Stimulated activated naive B cell treated with anti-CD40 and anti-IgM and Interleukin-4, amounts not matched to agents 10 μg/mL and 1 μg/mL and 100 μg/mL, for 72 hours (primary cell): Measurements from ENCODE around the gene TMPO.
"Not testable (repeated sequence)": the region's sequence is repeated elsewhere in the genome, so short reads cannot be mapped to it uniquely, and the experiment has no call there.

ENCODE experiments used
- ATAC-seq, 2 donors: fragments of 150-1000 bp; cut with Tn5 transposase; replicated peaks; 2 replicates each; pipeline ENCODE4 v1.10.0; 2021; ENCODE audit warnings: moderate library complexity in 1 of 2
- DNase-seq: peaks from one replicate; pipeline ENCODE4 v3.0.0; 2021
- H3K27ac Mint-ChIP-seq: one replicate; pipeline ENCODE4 v1.8.0; 2022; ENCODE audit warnings: mild to moderate bottlenecking, mixed read lengths
- H3K27me3 Mint-ChIP-seq, 2 donors: one replicate each; pipeline ENCODE4 v1.8.0; 2022; ENCODE audit warnings: mixed read lengths in 2 of 2
- H3K36me3 Mint-ChIP-seq, 2 donors: one replicate each; pipeline ENCODE4 v1.8.0; 2022; ENCODE audit warnings: mixed read lengths in 2 of 2, mild to moderate bottlenecking in 1 of 2
- H3K4me1 Mint-ChIP-seq, 2 donors: one replicate each; pipeline ENCODE4 v1.8.0; 2022; ENCODE audit warnings: mixed read lengths in 2 of 2, mild to moderate bottlenecking in 1 of 2
- H3K4me3 Mint-ChIP-seq, 2 donors: one replicate each; pipeline ENCODE4 v1.8.0; 2022; ENCODE audit warnings: mild to moderate bottlenecking in 2 of 2, mixed read lengths in 2 of 2, moderate library complexity in 1 of 2
- H3K9me3 Mint-ChIP-seq, 2 donors: one replicate each; pipeline ENCODE4 v1.8.0; 2022; ENCODE audit warnings: mixed read lengths in 2 of 2, mild to moderate bottlenecking in 1 of 2

The TMPO gene

DNA sequence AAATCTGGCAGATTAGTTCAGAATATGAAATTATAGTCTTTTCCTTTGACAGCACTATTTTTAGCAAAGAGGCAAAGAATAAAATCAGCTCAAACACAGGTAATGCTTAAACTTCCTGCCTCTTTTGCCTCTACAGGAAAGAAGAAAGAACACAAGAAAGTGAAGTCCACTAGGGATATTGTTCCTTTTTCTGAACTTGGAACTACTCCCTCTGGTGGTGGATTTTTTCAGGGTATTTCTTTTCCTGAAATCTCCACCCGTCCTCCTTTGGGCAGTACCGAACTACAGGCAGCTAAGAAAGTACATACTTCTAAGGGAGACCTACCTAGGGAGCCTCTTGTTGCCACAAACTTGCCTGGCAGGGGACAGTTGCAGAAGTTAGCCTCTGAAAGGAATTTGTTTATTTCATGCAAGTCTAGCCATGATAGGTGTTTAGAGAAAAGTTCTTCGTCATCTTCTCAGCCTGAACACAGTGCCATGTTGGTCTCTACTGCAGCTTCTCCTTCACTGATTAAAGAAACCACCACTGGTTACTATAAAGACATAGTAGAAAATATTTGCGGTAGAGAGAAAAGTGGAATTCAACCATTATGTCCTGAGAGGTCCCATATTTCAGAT, 17.4 kb downstream of the TMPO start:
- Mint-ChIP-seq H3K4me3 (no peak overlapping the region), H3K36me3 (peaks cover 25 to 27% of the 10 kb centered on the region in 2 donors), H3K27me3 (no peaks in the 10 kb centered on the region), H3K27ac (no peak overlapping the region), H3K9me3 (no peaks in the 10 kb centered on the region), H3K4me1 (peaks cover 0 to 1% of the 10 kb centered on the region in 2 donors)
- DNase-seq (no peak), ATAC-seq (peak; percentile 51 to 58)

- Mint-ChIP-seq H3K36me3 (peaks cover 16 to 28% of the 10 kb centered on the region in 2 donors), H3K27me3 (no peaks in the 10 kb centered on the region), H3K27ac (no peak overlapping the region), H3K4me1 (peaks cover 0 to 1% of the 10 kb centered on the region in 2 donors), H3K4me3 (no peak overlapping the region), H3K9me3 (no peaks in the 10 kb centered on the region)
- ATAC-seq (no peak), DNase-seq (no peak)
Measured at GRCh38 chr12:98533723-98534251, 18.4 kb downstream of the TMPO start.

DNA sequence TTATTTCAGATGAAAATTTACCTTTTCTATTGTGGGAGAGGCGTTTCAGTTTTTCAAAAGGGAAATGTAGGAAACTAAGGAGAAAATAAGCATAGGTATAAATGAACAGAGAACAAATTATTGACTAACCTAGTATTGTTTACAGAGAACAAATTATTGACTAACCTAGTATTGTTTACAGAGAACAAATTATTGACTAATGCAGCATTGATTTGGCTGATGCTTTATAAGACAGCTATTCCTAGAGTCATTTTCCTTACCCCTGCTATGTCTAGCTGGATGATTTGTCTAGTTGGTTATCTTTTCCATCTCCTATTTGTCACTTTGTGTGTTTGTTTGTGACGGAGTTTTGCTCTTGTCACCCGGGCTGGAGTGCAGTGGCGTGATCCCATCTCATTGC, 22.6 kb downstream of the TMPO start:
- Mint-ChIP-seq H3K4me3 (no peak overlapping the region), H3K4me1 (peaks cover 0 to under 1% of the 10 kb centered on the region in 2 donors), H3K9me3 (no peaks in the 10 kb centered on the region), H3K36me3 (peaks cover 21 to 36% of the 10 kb centered on the region in 2 donors), H3K27me3 (no peaks in the 10 kb centered on the region), H3K27ac (no peak overlapping the region)
- no peak for DNase-seq
- no peak for ATAC-seq

DNA sequence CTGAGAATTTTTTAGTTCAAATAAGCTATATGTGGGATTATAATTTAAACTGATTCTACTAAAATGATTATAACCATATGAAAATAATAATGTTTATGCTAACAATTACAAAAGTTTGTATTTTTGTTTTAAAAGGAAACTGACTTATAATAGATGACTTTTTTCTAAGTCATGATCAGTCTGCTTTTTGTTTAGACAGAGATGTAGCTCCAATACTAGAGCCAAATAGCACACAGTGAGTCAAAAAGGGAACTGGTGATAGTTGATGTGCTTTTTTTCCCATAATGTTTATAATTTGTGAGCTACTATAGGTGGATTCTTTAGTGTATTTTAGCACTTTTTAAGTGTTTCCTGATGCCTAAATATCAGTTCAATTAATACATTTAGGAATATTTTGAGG, 28.3 kb downstream of the TMPO start:
- no peak for ATAC-seq
- no peak for DNase-seq
- Mint-ChIP-seq H3K4me3 (no peak overlapping the region), H3K9me3 (no peaks in the 10 kb centered on the region), H3K4me1 (no peaks in the 10 kb centered on the region), H3K27ac (no peak overlapping the region), H3K36me3 (peaks cover 20 to 34% of the 10 kb centered on the region in 2 donors), H3K27me3 (no peaks in the 10 kb centered on the region)

- H3K36me3 Mint-ChIP-seq = peaks cover 21 to 35% of the 10 kb centered on the region in 2 donors
- ATAC-seq = no peak
- no peak for DNase-seq
- no peak overlapping the region for H3K4me3 Mint-ChIP-seq
- H3K27me3 Mint-ChIP-seq = no peaks in the 10 kb centered on the region
- H3K27ac Mint-ChIP-seq = no peak overlapping the region
- no peaks in the 10 kb centered on the region for H3K4me1 Mint-ChIP-seq
- H3K9me3 Mint-ChIP-seq = no peaks in the 10 kb centered on the region
Measured at GRCh38 chr12:98544751-98545150, 29.4 kb downstream of the TMPO start.

DNA sequence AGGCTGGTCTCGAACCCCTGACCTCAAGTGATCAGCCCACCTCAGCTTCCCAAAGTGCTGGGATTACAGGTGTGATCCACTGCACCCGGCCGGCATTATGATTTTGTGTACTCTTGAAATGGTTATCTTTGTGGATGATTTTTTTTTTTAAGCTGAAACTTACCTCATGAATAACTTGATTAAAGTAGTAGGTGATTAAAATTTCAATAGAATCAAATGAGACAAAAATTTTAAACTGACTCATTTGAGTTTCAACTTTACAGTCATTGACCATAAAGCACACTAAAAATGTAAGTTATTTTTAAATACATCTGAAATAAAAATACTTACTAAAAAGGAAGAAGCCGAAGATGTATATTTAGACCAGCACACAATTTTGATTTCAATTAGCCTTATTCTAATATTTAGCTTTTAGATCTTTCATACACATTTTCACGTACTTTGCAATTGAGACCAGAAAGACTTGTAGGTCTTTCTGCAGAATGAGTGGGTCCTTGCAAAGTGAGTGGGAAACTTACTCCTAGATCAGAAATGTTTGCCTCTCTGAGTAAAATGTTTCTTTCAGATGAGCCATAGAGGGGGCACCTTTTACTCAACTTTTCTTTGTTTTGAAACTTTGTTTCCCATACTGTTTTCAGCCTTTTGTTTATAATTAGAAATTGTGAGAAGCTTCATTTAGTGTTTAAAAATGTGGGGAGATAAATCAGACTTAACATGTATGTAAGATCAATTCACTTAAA, 34.2 kb downstream of the TMPO start:
- Mint-ChIP-seq H3K27ac (no peak overlapping the region), H3K4me3 (no peak overlapping the region), H3K36me3 (peaks cover 24 to 34% of the 10 kb centered on the region in 2 donors), H3K4me1 (no peaks in the 10 kb centered on the region), H3K9me3 (peaks cover 0 to 2% of the 10 kb centered on the region in 2 donors), H3K27me3 (no peaks in the 10 kb centered on the region)
- DNase-seq (no peak), ATAC-seq (no peak)

DNA sequence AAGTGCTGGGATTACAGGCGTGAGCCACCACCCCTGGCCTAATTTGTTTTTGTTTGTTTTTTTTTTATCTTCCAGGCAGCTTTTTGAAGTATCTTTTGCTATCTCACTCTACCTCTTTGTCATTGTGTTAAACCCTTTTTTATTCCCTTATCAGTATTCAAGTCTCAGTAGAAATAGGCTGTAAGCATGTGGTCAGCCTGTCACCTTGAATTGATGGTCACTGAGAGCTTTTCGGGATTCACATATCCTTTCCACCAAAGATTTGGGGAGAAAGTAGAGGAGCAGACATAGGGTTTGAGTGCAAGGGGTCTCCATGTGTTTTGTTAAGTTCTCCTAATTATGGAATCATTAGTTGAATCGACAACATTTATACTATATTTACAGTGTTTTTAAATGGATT, 36.4 kb downstream of the TMPO start:
- no peak overlapping the region for H3K27ac Mint-ChIP-seq
- H3K27me3 Mint-ChIP-seq = no peaks in the 10 kb centered on the region
- H3K4me1 Mint-ChIP-seq = no peaks in the 10 kb centered on the region
- no peak overlapping the region for H3K4me3 Mint-ChIP-seq
- H3K36me3 Mint-ChIP-seq = peaks cover 25 to 32% of the 10 kb centered on the region in 2 donors
- peaks cover 0 to 2% of the 10 kb centered on the region in 2 donors for H3K9me3 Mint-ChIP-seq
- DNase-seq = no peak
- no peak for ATAC-seq

- not testable (repeated sequence) for H3K36me3 Mint-ChIP-seq, H3K4me1 Mint-ChIP-seq, H3K27me3 Mint-ChIP-seq, H3K4me3 Mint-ChIP-seq, H3K9me3 Mint-ChIP-seq, ATAC-seq, DNase-seq, H3K27ac Mint-ChIP-seq
Measured at GRCh38 chr12:98558097-98558496, 42.7 kb downstream of the TMPO start.

- no peaks in the 10 kb centered on the region for H3K27me3 Mint-ChIP-seq
- no peak for ATAC-seq
- H3K27ac Mint-ChIP-seq = no peak overlapping the region
- no peak for DNase-seq
- peaks cover 4 to 5% of the 10 kb centered on the region in 2 donors for H3K36me3 Mint-ChIP-seq
- H3K9me3 Mint-ChIP-seq = peaks cover 0 to 1% of the 10 kb centered on the region in 2 donors
- H3K4me1 Mint-ChIP-seq = no peaks in the 10 kb centered on the region
- no peak overlapping the region for H3K4me3 Mint-ChIP-seq
Measured at GRCh38 chr12:98559666-98560065, 44.3 kb downstream of the TMPO start.

- Mint-ChIP-seq H3K36me3 (peaks cover 0 to 2% of the 10 kb centered on the region in 2 donors), H3K9me3 (peaks cover 0 to 1% of the 10 kb centered on the region in 2 donors), H3K27ac (peak overlapping the region; percentile 51), H3K27me3 (no peaks in the 10 kb centered on the region), H3K4me1 (peaks cover 0 to under 1% of the 10 kb centered on the region in 2 donors), H3K4me3 (no peak overlapping the region)
- no peak for DNase-seq
- ATAC-seq = no peak
Measured at GRCh38 chr12:98561846-98562245, 46.5 kb downstream of the TMPO start.

GRCh38 chr12:98572010-98572409, 56.6 kb downstream of the TMPO start:
- Mint-ChIP-seq H3K4me3 (no peak overlapping the region), H3K27me3 (peaks cover 0 to 3% of the 10 kb centered on the region in 2 donors), H3K4me1 (no peaks in the 10 kb centered on the region), H3K36me3 (no peaks in the 10 kb centered on the region), H3K9me3 (peaks cover 0 to 2% of the 10 kb centered on the region in 2 donors), H3K27ac (no peak overlapping the region)
- ATAC-seq (no peak), DNase-seq (no peak)

DNA sequence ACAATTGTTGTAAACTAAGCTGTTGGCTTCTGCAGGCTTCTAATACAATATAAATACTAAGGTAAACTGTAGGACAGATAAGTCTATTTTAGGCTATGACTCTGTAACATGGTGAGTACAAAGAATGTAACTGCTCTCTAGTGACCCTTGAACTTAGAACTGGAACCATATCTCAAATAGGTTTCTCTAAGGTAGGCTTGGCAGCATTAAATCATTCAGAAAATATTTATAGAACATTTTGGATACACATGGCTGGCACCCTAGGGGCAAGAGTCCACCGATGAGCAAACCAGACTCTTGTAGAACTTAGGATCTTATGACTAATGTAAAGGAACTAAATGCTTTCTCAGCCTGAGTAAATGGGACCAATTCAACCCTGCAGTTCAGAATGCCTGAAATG, 58.7 kb downstream of the TMPO start:
- H3K9me3 Mint-ChIP-seq = peaks cover 0 to 2% of the 10 kb centered on the region in 2 donors
- DNase-seq = no peak
- H3K4me3 Mint-ChIP-seq = no peak overlapping the region
- no peaks in the 10 kb centered on the region for H3K36me3 Mint-ChIP-seq
- H3K4me1 Mint-ChIP-seq = no peaks in the 10 kb centered on the region
- no peak overlapping the region for H3K27ac Mint-ChIP-seq
- H3K27me3 Mint-ChIP-seq = peaks cover 0 to 4% of the 10 kb centered on the region in 2 donors
- no peak for ATAC-seq

- no peak overlapping the region for H3K27ac Mint-ChIP-seq
- no peaks in the 10 kb centered on the region for H3K4me1 Mint-ChIP-seq
- no peak for ATAC-seq
- no peak for DNase-seq
- peaks cover 0 to 2% of the 10 kb centered on the region in 2 donors for H3K9me3 Mint-ChIP-seq
- peaks cover 0 to 4% of the 10 kb centered on the region in 2 donors for H3K27me3 Mint-ChIP-seq
- H3K4me3 Mint-ChIP-seq = no peak overlapping the region
- H3K36me3 Mint-ChIP-seq = no peaks in the 10 kb centered on the region
Measured at GRCh38 chr12:98575013-98575412, 59.6 kb downstream of the TMPO start.

DNA sequence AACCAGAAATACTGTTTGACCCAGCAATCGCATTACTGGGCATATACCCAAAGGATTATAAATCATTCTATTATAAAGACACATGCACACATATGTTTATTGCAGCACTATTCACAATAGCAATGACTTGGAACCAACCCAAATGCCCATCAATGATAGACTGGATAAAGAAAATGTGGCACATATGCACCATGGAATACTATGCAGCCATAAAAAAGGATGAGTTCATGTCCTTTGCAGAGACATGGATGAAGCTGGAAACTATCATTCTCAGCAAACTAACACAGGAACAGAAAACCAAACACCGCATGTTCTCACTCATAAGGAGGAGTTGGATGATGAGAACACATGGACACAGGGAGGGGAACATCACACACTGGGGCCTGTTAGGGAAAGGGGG, 61.4 kb downstream of the TMPO start:
- not testable (repeated sequence) for DNase-seq, H3K4me3 Mint-ChIP-seq, H3K27ac Mint-ChIP-seq, H3K36me3 Mint-ChIP-seq, H3K4me1 Mint-ChIP-seq, H3K27me3 Mint-ChIP-seq, ATAC-seq, H3K9me3 Mint-ChIP-seq

DNA sequence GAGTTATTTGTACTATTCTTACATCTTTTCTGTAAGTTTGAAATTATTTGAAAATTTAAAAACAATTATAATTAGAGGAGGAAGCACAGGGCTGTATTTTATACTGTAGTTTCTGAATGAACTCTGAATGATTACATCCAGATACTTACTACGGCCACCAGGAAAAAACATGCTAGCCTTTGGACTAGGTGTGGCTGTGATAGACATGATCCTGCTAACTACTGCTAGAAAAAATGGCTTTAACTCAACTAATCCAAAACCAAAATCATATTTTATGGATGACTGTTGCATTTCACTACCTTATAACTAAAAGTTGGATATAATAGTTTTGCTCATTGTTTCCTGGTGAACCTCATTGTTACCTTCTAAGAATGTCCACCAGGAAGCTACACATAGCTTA, 63.0 kb downstream of the TMPO start:
- peaks cover 0 to 2% of the 10 kb centered on the region in 2 donors for H3K9me3 Mint-ChIP-seq
- ATAC-seq (no peak), DNase-seq (no peak)
- H3K36me3 Mint-ChIP-seq = no peaks in the 10 kb centered on the region
- no peak overlapping the region for H3K27ac Mint-ChIP-seq
- no peak overlapping the region for H3K4me3 Mint-ChIP-seq
- peaks cover 0 to 7% of the 10 kb centered on the region in 2 donors for H3K27me3 Mint-ChIP-seq
- no peaks in the 10 kb centered on the region for H3K4me1 Mint-ChIP-seq
